B cell (primary cell): Measurements from ENCODE around the gene KCTD17. TPM values are rescaled to one million over a fixed set of nuclear protein-coding genes. Genes with fewer than 3 reads are reported as not detected.

Source experiments
- ATAC-seq: fragments of 200-7000 bp; cut with Tn5 transposase; one replicate; pipeline ENCODE4 v1.10.0; 2021; ENCODE audit warnings: low read depth, mild to moderate bottlenecking, moderate number of reproducible peaks, moderate library complexity
- CTCF ChIA-PET: fragments of 350-600 bp; sonication (Branson Sonifier 250); formaldehyde crosslinking; loops from one replicate; lab custom pipeline; 2021; ENCODE audit warnings: antibody characterized with exemption, inconsistent platforms; lab: Charles Lee
- POLR2A ChIA-PET: fragments of 350-600 bp; sonication (Branson Sonifier 250); formaldehyde crosslinking; loops from one replicate; lab custom pipeline; 2021; ENCODE audit warnings: antibody characterized with exemption; lab: Charles Lee
- DNase-seq: peaks from one replicate; pipeline ENCODE4 v3.0.0; 2013
- H2AFZ ChIP-seq: 2 replicates; pipeline ENCODE4 v1.6.1; 2012; ENCODE audit warnings: mild to moderate bottlenecking, low read depth, low read length; ENCODE audit not compliant: insufficient read depth, poor library complexity, severe bottlenecking
- H3K27ac ChIP-seq, 2 donors: 1 replicate in 1 of 2; 2 replicates in 1 of 2; pipeline ENCODE4 v1.5.1; 2012 to 2013; ENCODE audit warnings: low read length in 2 of 2, mild to moderate bottlenecking in 2 of 2, moderate library complexity in 1 of 2
- H3K27me3 ChIP-seq, 4 experiments: fragments of 200-600 bp in 1 of 4; sonication (generic) in 1 of 4; replicated peaks in 1 of 4; 1 replicate in 2 of 4; 2 replicates in 2 of 4; pipeline versions ENCODE4 v1.6.1 to v1.7.0; 2013 to 2016; ENCODE audit warnings: low read length in 3 of 4, mild to moderate bottlenecking in 2 of 4, mixed read lengths in 1 of 4, moderate library complexity in 1 of 4; ENCODE audit not compliant: insufficient read depth in 4 of 4, control insufficient read depth in 3 of 4; ENCODE audit errors: control extremely low read depth in 1 of 4
- H3K36me3 ChIP-seq, 2 experiments: replicated peaks in 1 of 2; 1 replicate in 1 of 2; 2 replicates in 1 of 2; pipeline versions ENCODE4 v1.6.1 to v1.7.1; 2013; ENCODE audit warnings: low read length in 1 of 2; ENCODE audit not compliant: insufficient read depth in 2 of 2, control insufficient read depth in 1 of 2; ENCODE audit errors: control extremely low read depth in 1 of 2, extremely low read depth in 1 of 2
- H3K4me1 ChIP-seq, 2 donors: fragments of 200-600 bp in 1 of 2; sonication (generic) in 1 of 2; 1 replicate in 1 of 2; 2 replicates in 1 of 2; pipeline versions ENCODE4 v1.5.1 to v1.6.1; 2013 to 2017; ENCODE audit warnings: low read length in 2 of 2; ENCODE audit not compliant: control insufficient read depth in 2 of 2, insufficient read depth in 2 of 2
- H3K4me2 ChIP-seq: replicated peaks from 2 replicates; pipeline ENCODE3; 2012; ENCODE audit warnings: mild to moderate bottlenecking, low read depth, low read length; ENCODE audit not compliant: poor library complexity, severe bottlenecking
- H3K4me3 ChIP-seq, 5 experiments: fragments of 200-600 bp in 1 of 5; sonication (generic) in 1 of 5; 1 replicate in 3 of 5; 2 replicates in 2 of 5; pipeline versions ENCODE4 v1.5.1 to v1.7.0; 2011 to 2016; ENCODE audit warnings: low read length in 4 of 5, mild to moderate bottlenecking in 4 of 5, low read depth in 2 of 5, control low read depth in 1 of 5, moderate library complexity in 1 of 5; ENCODE audit not compliant: insufficient read depth in 1 of 5; ENCODE audit errors: control extremely low read depth in 1 of 5, extremely low read depth in 1 of 5
- H3K79me2 ChIP-seq: fragments of 200-600 bp; sonication (generic); one replicate; pipeline ENCODE4 v1.6.0; 2016; ENCODE audit warnings: low read length; ENCODE audit not compliant: control insufficient read depth, insufficient read depth
- H3K9ac ChIP-seq: fragments of 200-600 bp; sonication (generic); 2 replicates; pipeline ENCODE4 v1.6.1; 2017; ENCODE audit warnings: mild to moderate bottlenecking, low read length, moderate library complexity
- H3K9me3 ChIP-seq, 3 donors: one replicate each; pipeline versions ENCODE4 v1.6.1 to v1.7.1; 2013; ENCODE audit warnings: low read length in 2 of 3; ENCODE audit not compliant: control insufficient read depth in 2 of 3, insufficient read depth in 1 of 3; ENCODE audit errors: control extremely low read depth in 1 of 3
- H4K20me1 ChIP-seq: 2 replicates; pipeline ENCODE4 v1.6.0; 2012; ENCODE audit warnings: mild to moderate bottlenecking, low read length; ENCODE audit not compliant: insufficient read depth, control insufficient read depth, poor library complexity, severe bottlenecking
- H3K27ac Mint-ChIP-seq: one replicate; pipeline ENCODE4 v1.8.0; 2021; ENCODE audit warnings: mixed read lengths
- H3K27me3 Mint-ChIP-seq: one replicate; pipeline ENCODE4 v1.8.0; 2021; ENCODE audit warnings: mixed read lengths
- H3K4me1 Mint-ChIP-seq: one replicate; pipeline ENCODE4 v1.8.0; 2021; ENCODE audit warnings: mixed read lengths
- H3K4me3 Mint-ChIP-seq: one replicate; pipeline ENCODE4 v1.8.0; 2021; ENCODE audit warnings: mixed read lengths
- H3K9me3 Mint-ChIP-seq: one replicate; pipeline ENCODE4 v1.8.0; 2022; ENCODE audit warnings: mixed read lengths; ENCODE audit not compliant: insufficient read depth
- CTCF ChIP-seq: fragments of 200-600 bp; IDR thresholded peaks from one replicate; pipeline ENCODE4 v1.8.0; 2022; ENCODE audit warnings: antibody characterized with exemption, mild to moderate bottlenecking
- EZH2 ChIP-seq: IDR thresholded peaks from 2 replicates; pipeline ENCODE4 v1.6.1; 2012; ENCODE audit warnings: borderline replicate concordance, low read depth, mild to moderate bottlenecking, moderate library complexity, low read length; ENCODE audit not compliant: insufficient read depth, poor library complexity, severe bottlenecking
- WGBS: methylation state at CpG from one replicate; pipeline ENCODE4 v1.1.5; 2013; ENCODE audit warnings: missing lambda C conversion rate; ENCODE audit not compliant: insufficient coverage; 5-methylcytosine and 5-hydroxymethylcytosine counted together
- intact Hi-C: fragments of 100-400 bp; cut with micrococcal nuclease; formaldehyde crosslinking; loops from one replicate; pipeline ENCODE4 v1.10.0; 2022
- polyA plus RNA-seq: library from polyadenylated mRNA; depleted of rRNA; stranded (reverse); fragments of >200 nt; gene quantifications from 2 replicates; pipeline ENCODE4 v1.2.3, GENCODE V29; 2012
- total RNA-seq, 2 donors: library from RNA; stranded (reverse); fragments of 120-200 nt in 1 of 2; gene quantifications; 1 replicate in 1 of 2; 2 replicates in 1 of 2; pipeline versions ENCODE4 v1.2.3 to v1.2.4, GENCODE V29; 2013 to 2022

The KCTD17 gene
- total and polyA plus RNA-seq, 2 donors (not counting 1 experiment from before 2014, with no cell fraction given) = 29.0 to 41.3 TPM

- no peak overlapping the region for H3K27ac Mint-ChIP-seq
- intact Hi-C loops = no loop called here
- no peaks in the 10 kb centered on the region for H3K9me3 ChIP-seq
- H3K4me3 Mint-ChIP-seq = no peak overlapping the region
- no peaks in the 10 kb centered on the region for H3K27me3 ChIP-seq
- 97% methylated on average over 69 of the region's 71 CpGs for WGBS
- no peak for DNase-seq
- no peak for TF ChIP-seq EZH2
- no peak for TF ChIP-seq CTCF
- no peak overlapping the region for H3K27ac ChIP-seq
- no peak overlapping the region for H3K9ac ChIP-seq
- no peak overlapping the region for H3K4me2 ChIP-seq
- ATAC-seq = no peak
- no peak overlapping the region for H2AFZ ChIP-seq
- H3K4me1 Mint-ChIP-seq = peaks cover 18% of the 10 kb centered on the region
- H3K9me3 Mint-ChIP-seq = no peaks in the 10 kb centered on the region
- H3K27me3 Mint-ChIP-seq = no peaks in the 10 kb centered on the region
- ChIA-PET POLR2A (no interaction called here), CTCF (no interaction called here)
- H3K4me3 ChIP-seq = no peak overlapping the region
- peaks cover 5% of the 10 kb centered on the region for H3K79me2 ChIP-seq
- peaks cover 9 to 15% of the 10 kb centered on the region in 2 donors for H3K4me1 ChIP-seq
- no peaks in the 10 kb centered on the region for H3K36me3 ChIP-seq
- no peaks in the 10 kb centered on the region for H4K20me1 ChIP-seq
Observed at GRCh38 chr22:37024339-37025157, 27.0 kb upstream of the KCTD17 start.

DNA sequence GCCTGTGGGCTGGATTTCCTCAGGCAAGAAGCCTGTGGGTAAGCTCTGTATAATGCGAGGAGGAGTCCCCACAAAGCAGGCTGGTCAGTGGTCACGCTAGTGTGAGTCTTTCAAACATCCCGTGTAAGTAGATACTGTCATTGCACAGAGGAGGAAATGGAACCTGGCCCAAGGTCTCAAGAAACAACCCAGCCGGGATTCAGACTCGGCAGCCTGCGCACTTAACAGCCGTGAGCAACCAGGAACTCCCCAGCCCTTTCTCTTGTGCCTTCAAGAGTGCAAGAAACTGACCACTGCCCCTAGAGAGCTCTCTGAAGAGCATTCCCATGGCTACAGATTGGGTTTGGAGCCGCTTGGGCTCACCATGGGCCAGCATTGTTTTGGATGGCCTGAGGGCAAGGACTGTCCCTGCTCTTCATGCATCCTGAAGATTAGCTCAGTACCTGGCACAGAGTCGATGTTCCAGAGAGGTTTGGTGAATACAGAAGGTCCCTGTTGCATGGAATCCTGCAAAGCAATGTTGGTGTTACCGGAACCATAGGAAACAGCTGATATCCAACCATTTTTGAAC lies 26.0 kb upstream of the KCTD17 start:
- POLR2A ChIA-PET = no interaction called here
- intact Hi-C loops = no loop called here

More for the DNA sequence above, 26.0 kb upstream of the KCTD17 start:
- H3K36me3 ChIP-seq = no peaks in the 10 kb centered on the region
- Mint-ChIP-seq H3K9me3 (no peaks in the 10 kb centered on the region), H3K27ac (no peak overlapping the region), H3K4me1 (peaks cover 12% of the 10 kb centered on the region), H3K4me3 (no peak overlapping the region), H3K27me3 (no peaks in the 10 kb centered on the region)
- no peak overlapping the region for H3K9ac ChIP-seq
- no peak for ATAC-seq
- H3K4me3 ChIP-seq = no peak overlapping the region
- no peaks in the 10 kb centered on the region for H3K27me3 ChIP-seq
- 97% methylated on average over 10 of the region's 10 CpGs for WGBS
- H3K9me3 ChIP-seq = no peaks in the 10 kb centered on the region
- no peak for DNase-seq
- H4K20me1 ChIP-seq = no peaks in the 10 kb centered on the region
- peaks cover 5% of the 10 kb centered on the region for H3K79me2 ChIP-seq
- no peak overlapping the region for H3K27ac ChIP-seq
- H2AFZ ChIP-seq = no peak overlapping the region
- H3K4me2 ChIP-seq = no peak overlapping the region
- peaks cover 5 to 7% of the 10 kb centered on the region in 2 donors for H3K4me1 ChIP-seq
- CTCF ChIA-PET = no interaction called here
- TF ChIP-seq CTCF (no peak), EZH2 (no peak)
